Right cardiac atrium (tissue), 5 donors: ENCODE results near the gene MAML2. TPM values are rescaled to one million over a fixed set of nuclear protein-coding genes. Genes with fewer than 3 reads are reported as not detected.

Experiments
- ATAC-seq, 2 donors: fragments of 200-7000 bp; cut with Tn5 transposase; one replicate each; pipeline versions ENCODE4 v1.8.0 to v1.9.1; 2020; ENCODE audit warnings: moderate library complexity in 2 of 2, mild to moderate bottlenecking in 1 of 2
- DNase-seq, 3 donors: peaks; one replicate each; pipeline ENCODE4 v3.0.0-alpha.2; 2020
- H3K27ac ChIP-seq: one replicate; pipeline ENCODE4 v1.5.1; 2013; ENCODE audit warnings: mild to moderate bottlenecking, low read length, control low read depth, moderate library complexity
- H3K27me3 ChIP-seq: one replicate; pipeline ENCODE4 v1.6.1; 2013; ENCODE audit not compliant: control insufficient read depth, insufficient read depth
- H3K4me1 ChIP-seq: one replicate; pipeline ENCODE4 v1.6.1; 2013; ENCODE audit warnings: low read length; ENCODE audit not compliant: control insufficient read depth, insufficient read depth
- H3K4me3 ChIP-seq: one replicate; pipeline ENCODE4 v1.5.1; 2013; ENCODE audit warnings: low read length, control low read depth
- H3K9me3 ChIP-seq: one replicate; pipeline ENCODE4 v1.6.1; 2013; ENCODE audit warnings: low read length; ENCODE audit not compliant: control insufficient read depth
- WGBS: extraction: QIAGEN DNeasy Blood & Tissue Kit; methylation state at CpG from one replicate; pipeline ENCODE4 v1.1.7; 2013; 5-methylcytosine and 5-hydroxymethylcytosine counted together
- intact Hi-C, 4 donors: fragments of 100-400 bp; cut with DNase I; formaldehyde crosslinking; loops; one replicate each; pipeline versions ENCODE4 v1.11.0 to v1.14.0; 2022 to 2023
- polyA plus RNA-seq: library from polyadenylated mRNA; stranded (reverse); fragments of 200-250 nt; gene quantifications from one replicate; pipeline ENCODE4 v1.2.3, GENCODE V29; 2013
- total RNA-seq, 4 donors: library from RNA; stranded (reverse); fragmentation: NEBNext Ultra II Directional; extraction: Animal tissue kit (Norgen Biotek cat#: 25700); gene quantifications; one replicate each; pipeline ENCODE4 v1.2.1, GENCODE V29; 2021
- donor health status: healthy with polysubstance abuse.
- donor health status: DM: no; HTN: yes; CAD: no.
- donor health status: DM: no; HTN: no; CAD: no.
- donor health status: DM: no; HTN: yes; CAD: no; lungs with severe emphysema.
- donor health status: DM: yes; HTN: yes; CAD: no.

Gene MAML2
- total and polyA plus RNA-seq, 5 donors = 2.7 to 9.9 (median 7.4) TPM

- 82% methylated on average over 2 of the region's 2 CpGs for WGBS
- Histone ChIP-seq H3K27ac (no peak overlapping the region), H3K27me3 (no peaks in the 10 kb centered on the region), H3K4me1 (peaks cover 6% of the 10 kb centered on the region), H3K4me3 (no peak overlapping the region), H3K9me3 (no peaks in the 10 kb centered on the region)
- intact Hi-C loops = no loop called here
- no peak for ATAC-seq
- DNase-seq = no peak
Observed at GRCh38 chr11:96238563-96239135, 104.3 kb downstream of the MAML2 start.

GRCh38 chr11:96237766-96238266 is 105.2 kb downstream of the MAML2 start:
- DNase-seq (no peak), ATAC-seq (no peak)
- 59% methylated on average over 1 of the region's 1 CpG for WGBS
- H3K27ac ChIP-seq = no peak overlapping the region
- H3K9me3 ChIP-seq = no peaks in the 10 kb centered on the region
- intact Hi-C loops = no loop called here
- no peak overlapping the region for H3K4me3 ChIP-seq
- H3K27me3 ChIP-seq = no peaks in the 10 kb centered on the region
- peaks cover 6% of the 10 kb centered on the region for H3K4me1 ChIP-seq

GRCh38 chr11:96235751-96236150 is 107.2 kb downstream of the MAML2 start:
- H3K27me3 ChIP-seq = no peaks in the 10 kb centered on the region
- no peak overlapping the region for H3K4me3 ChIP-seq
- ATAC-seq = no peak
- intact Hi-C loops = no loop called here
- WGBS = 56% methylated on average over 4 of the region's 4 CpGs
- no peak overlapping the region for H3K27ac ChIP-seq
- DNase-seq = no peak
- H3K4me1 ChIP-seq = peaks cover 5% of the 10 kb centered on the region
- no peaks in the 10 kb centered on the region for H3K9me3 ChIP-seq

DNA sequence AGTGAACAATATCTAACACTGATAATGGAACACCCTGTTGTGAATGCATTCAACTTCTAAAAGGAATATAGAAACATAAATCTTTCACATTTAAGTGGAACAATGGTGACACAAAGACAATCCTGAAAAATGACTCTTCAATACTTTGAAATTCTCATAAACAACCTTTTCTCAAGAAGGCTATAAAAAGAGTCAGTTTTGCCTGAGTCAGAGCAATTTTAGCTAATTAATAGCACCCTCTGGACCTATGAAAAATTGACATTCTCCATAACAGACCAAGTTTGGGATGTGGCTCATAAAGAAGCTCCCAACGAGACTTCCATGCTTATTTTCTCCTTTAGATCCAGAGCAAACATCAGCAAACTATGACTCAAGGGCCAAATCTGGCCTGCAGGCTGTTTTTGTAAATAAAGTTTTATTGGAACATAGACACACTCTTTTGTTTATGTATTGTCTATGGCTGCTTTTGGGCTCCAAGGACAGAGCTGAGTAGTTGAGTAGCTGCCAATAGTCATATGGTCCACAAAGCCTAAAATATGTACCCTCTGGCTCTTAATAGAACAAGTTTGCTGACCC is 108.0 kb downstream of the MAML2 start:
- 96% methylated on average over 1 of the region's 1 CpG for WGBS
- no peak overlapping the region for H3K27ac ChIP-seq
- H3K4me1 ChIP-seq = peaks cover 5% of the 10 kb centered on the region
- no peaks in the 10 kb centered on the region for H3K9me3 ChIP-seq
- ATAC-seq = no peak
- no peak overlapping the region for H3K4me3 ChIP-seq
- intact Hi-C loops = no loop called here
- no peaks in the 10 kb centered on the region for H3K27me3 ChIP-seq
- DNase-seq = no peak

GRCh38 chr11:96232132-96232531 is 110.9 kb downstream of the MAML2 start:
- Histone ChIP-seq H3K9me3 (no peaks in the 10 kb centered on the region), H3K4me3 (no peak overlapping the region), H3K4me1 (peaks cover 16% of the 10 kb centered on the region), H3K27me3 (no peaks in the 10 kb centered on the region), H3K27ac (no peak overlapping the region)
- no peak for ATAC-seq
- WGBS = 77% methylated on average over 6 of the region's 6 CpGs
- intact Hi-C loops = no loop called here
- DNase-seq = no peak

DNA sequence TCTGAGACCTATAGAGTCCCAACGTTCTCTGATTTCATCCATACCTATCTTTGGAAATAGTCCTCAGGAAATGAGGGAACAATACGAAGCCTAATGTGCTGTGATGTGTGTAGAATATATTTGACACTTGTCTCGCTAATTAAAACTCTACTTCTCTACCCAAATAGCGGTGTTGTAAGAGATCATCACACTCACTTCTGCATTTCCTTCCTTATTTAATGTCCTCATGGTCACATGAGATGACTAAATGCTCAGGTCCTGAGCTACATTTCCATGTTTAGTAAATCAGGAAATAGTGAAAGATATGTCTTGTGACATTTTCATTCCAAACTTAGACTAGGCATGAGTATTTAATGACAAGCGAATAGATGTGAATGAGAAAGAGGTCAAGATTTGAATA is 112.3 kb downstream of the MAML2 start:
- Histone ChIP-seq H3K27ac (no peak overlapping the region), H3K27me3 (no peaks in the 10 kb centered on the region), H3K4me1 (peaks cover 14% of the 10 kb centered on the region), H3K4me3 (no peak overlapping the region), H3K9me3 (no peaks in the 10 kb centered on the region)
- DNase-seq (no peak), ATAC-seq (peak in 1 of 2 donors; percentile 17)
- WGBS = 68% methylated on average over 5 of the region's 5 CpGs
- intact Hi-C loops = no loop called here

DNA sequence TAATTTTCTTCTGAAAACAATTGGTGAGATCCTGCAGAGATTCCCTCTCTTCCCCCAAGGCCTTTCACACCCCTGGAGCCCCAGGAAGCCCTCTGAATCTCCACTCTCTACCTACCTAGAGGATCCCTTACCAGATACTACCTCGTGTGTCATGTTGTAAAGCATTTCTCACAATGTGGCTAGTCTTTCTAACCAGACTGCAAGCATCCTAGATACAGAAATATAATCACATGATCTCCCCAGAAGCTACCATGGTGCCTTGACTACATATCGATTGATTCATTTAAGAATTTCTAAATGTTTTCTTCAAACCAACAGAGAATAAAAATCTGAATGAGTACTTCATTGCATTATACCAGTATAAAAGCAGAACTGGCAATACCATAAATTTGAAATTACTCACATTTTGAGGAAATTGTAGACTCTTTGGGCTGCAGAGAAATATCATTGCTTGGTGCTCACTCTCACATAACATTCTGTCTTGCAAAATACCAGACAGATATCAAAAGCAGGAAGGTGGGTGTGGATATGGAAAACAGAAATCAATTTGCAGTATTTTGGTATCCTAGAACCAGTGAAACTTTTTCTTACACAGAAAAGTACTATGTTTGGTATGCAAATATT is 113.5 kb downstream of the MAML2 start:
- Histone ChIP-seq H3K27me3 (no peaks in the 10 kb centered on the region), H3K4me1 (peaks cover 15% of the 10 kb centered on the region), H3K27ac (peak overlapping the region; percentile 78), H3K4me3 (no peak overlapping the region), H3K9me3 (no peaks in the 10 kb centered on the region)
- intact Hi-C loops = loop anchor here in 1 of 4 donors (10.0 kb wide), 1 partner anchor 115 kb away; the partner anchor contains the start of gene MAML2
- ATAC-seq (no peak), DNase-seq (no peak)
- WGBS = 70% methylated on average over 2 of the region's 2 CpGs

GRCh38 chr11:96228910-96229309 is 114.1 kb downstream of the MAML2 start:
- Histone ChIP-seq H3K27me3 (no peaks in the 10 kb centered on the region), H3K4me1 (peaks cover 16% of the 10 kb centered on the region), H3K9me3 (no peaks in the 10 kb centered on the region), H3K27ac (no peak overlapping the region), H3K4me3 (no peak overlapping the region)
- DNase-seq (no peak), ATAC-seq (no peak)
- intact Hi-C loops = loop anchor here in 1 of 4 donors (10.0 kb wide), 1 partner anchor 116 kb away; the partner anchor contains the start of gene MAML2

DNA sequence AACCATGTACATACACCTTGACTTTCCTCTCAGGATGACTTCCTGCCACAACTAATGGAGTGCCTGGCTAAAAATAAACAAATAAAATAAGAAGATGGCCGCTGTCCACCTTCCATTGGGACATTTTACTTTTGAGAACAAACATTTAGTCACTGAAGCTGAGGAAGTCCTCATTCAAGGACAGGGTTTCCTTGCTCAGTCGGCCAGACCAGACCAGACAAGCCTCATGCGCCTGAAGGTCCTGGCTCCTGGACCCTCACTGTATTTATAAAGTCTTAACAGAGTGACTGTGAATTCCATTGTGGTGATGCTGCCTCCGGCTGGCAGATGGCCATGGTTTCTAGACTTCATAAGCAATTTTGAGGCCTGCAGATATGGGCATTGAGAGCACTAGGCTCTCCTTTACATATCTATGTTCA is 114.5 kb downstream of the MAML2 start:
- H3K4me1 ChIP-seq = peaks cover 16% of the 10 kb centered on the region
- DNase-seq (peak; percentile 79 to 90 (median 80)), ATAC-seq (peak; percentile 75 to 90)
- no peaks in the 10 kb centered on the region for H3K27me3 ChIP-seq
- peak overlapping the region; percentile 69 for H3K27ac ChIP-seq
- H3K9me3 ChIP-seq = no peaks in the 10 kb centered on the region
- 28% methylated on average over 4 of the region's 4 CpGs for WGBS
- no peak overlapping the region for H3K4me3 ChIP-seq
- intact Hi-C loops = loop anchor here in 1 of 4 donors (10.0 kb wide), 1 partner anchor 116 kb away; the partner anchor contains the start of gene MAML2

DNA sequence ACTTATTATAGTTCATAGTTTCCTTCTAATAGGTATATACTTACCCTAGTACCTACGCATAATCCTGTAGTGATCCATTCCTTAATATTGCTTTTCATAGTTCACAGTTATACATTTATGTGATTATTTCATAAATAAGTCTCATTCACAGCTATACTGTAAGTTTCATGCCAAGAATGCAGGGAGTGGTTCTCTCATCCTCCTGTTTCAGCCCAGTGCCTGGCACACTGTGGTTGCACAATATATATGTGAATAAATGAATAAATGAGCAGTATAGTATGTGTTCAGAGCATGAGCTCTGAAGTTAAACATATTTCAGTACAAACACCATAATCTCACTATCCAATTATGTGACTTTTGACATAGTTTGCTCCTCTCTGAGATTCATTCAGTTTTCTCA is 115.8 kb downstream of the MAML2 start:
- Histone ChIP-seq H3K27me3 (no peaks in the 10 kb centered on the region), H3K27ac (no peak overlapping the region), H3K9me3 (no peaks in the 10 kb centered on the region), H3K4me3 (no peak overlapping the region), H3K4me1 (peaks cover 17% of the 10 kb centered on the region)
- 95% methylated on average over 1 of the region's 1 CpG for WGBS
- no peak for ATAC-seq
- DNase-seq = no peak
- intact Hi-C loops = loop anchor here in 1 of 4 donors (10.0 kb wide), 1 partner anchor 118 kb away; the partner anchor contains the start of gene MAML2

DNA sequence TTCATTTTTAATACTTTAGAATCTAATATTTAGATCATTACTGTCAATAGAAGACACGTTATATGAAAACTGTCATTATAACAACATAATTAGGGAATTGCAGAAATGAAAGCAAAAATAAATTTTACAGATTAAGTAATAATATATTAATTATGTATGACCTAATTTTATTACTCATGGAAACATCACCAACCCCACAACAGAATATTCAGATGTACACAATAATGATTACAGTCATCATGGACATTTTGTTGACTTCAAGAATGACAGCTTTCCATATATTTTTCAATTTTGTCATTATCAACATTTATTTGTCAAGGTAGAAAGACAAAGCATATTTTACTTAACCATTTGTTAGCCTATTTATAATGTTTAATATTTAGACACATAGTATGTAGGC is 119.9 kb downstream of the MAML2 start:
- WGBS = 97% methylated on average over 1 of the region's 1 CpG
- intact Hi-C loops = loop anchor here in 1 of 4 donors (10.0 kb wide), 1 partner anchor 122 kb away; the partner anchor contains the start of gene MAML2
- Histone ChIP-seq H3K27me3 (no peaks in the 10 kb centered on the region), H3K27ac (no peak overlapping the region), H3K4me3 (no peak overlapping the region), H3K4me1 (peaks cover 18% of the 10 kb centered on the region), H3K9me3 (no peaks in the 10 kb centered on the region)
- DNase-seq (no peak), ATAC-seq (no peak)
